ENCODE measurements around the gene RBM7.

GRCh38 chr11:114412946-114413345, 12.5 kb downstream of the RBM7 start:
- TF ChIP-seq CTCF (IDR thresholded peaks at IDR 0.05) (no peak), POLR2A (IDR thresholded peaks at IDR 0.05) (no peak)

All from lower leg skin (tissue), 3 donors.